ENCODE results near the gene RAP1A.

- TF ChIP-seq POLR2AphosphoS5 (IDR thresholded peaks at IDR 0.05; ENCODE audit: low read depth, low read length) (no peak), SIN3A (IDR thresholded peaks at IDR 0.05; ENCODE audit: borderline replicate concordance, low read depth, low read length) (no peak), GATA2 (CRISPR knock-in tag; IDR thresholded peaks at IDR 0.05) (no peak), ELF1 (IDR thresholded peaks at IDR 0.05) (no peak), NRF1 (IDR thresholded peaks at IDR 0.05; ENCODE audit: low read depth, low read length) (no peak), FOXM1 (IDR thresholded peaks at IDR 0.05; ENCODE audit: low read depth) (no peak), GABPA (IDR thresholded peaks at IDR 0.05; ENCODE audit: low read depth) (no peak), RAD21 (IDR thresholded peaks at IDR 0.05; ENCODE audit: low read length) (no peak), RCOR1 (IDR thresholded peaks at IDR 0.05; ENCODE audit: low read length) (no peak)
- TF ChIP-seq, protein P1, sequence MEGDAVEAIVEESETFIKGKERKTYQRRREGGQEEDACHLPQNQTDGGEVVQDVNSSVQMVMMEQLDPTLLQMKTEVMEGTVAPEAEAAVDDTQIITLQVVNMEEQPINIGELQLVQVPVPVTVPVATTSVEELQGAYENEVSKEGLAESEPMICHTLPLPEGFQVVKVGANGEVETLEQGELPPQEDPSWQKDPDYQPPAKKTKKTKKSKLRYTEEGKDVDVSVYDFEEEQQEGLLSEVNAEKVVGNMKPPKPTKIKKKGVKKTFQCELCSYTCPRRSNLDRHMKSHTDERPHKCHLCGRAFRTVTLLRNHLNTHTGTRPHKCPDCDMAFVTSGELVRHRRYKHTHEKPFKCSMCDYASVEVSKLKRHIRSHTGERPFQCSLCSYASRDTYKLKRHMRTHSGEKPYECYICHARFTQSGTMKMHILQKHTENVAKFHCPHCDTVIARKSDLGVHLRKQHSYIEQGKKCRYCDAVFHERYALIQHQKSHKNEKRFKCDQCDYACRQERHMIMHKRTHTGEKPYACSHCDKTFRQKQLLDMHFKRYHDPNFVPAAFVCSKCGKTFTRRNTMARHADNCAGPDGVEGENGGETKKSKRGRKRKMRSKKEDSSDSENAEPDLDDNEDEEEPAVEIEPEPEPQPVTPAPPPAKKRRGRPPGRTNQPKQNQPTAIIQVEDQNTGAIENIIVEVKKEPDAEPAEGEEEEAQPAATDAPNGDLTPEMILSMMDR (IDR thresholded peaks at IDR 0.05) = no peak
Measured at GRCh38 chr1:111594306-111594693, 25.3 kb upstream of the RAP1A start.
